Mesenteric fat pad (tissue), 1 donor: ENCODE results near the gene AFAP1. TPM values are rescaled to one million over a fixed set of nuclear protein-coding genes. Genes with fewer than 3 reads are reported as not detected.

Source experiments
- DNase-seq: peaks from one replicate; pipeline ENCODE4 v3.0.0-alpha.2; 2020; ENCODE audit warnings: low spot score
- total RNA-seq: library from RNA; stranded (reverse); fragmentation: NEBNext Ultra II Directional; extraction: Animal tissue kit (Norgen Biotek cat#: 25700); gene quantifications from one replicate; pipeline ENCODE4 v1.2.1, GENCODE V29; 2021
- donor health status: DM: yes; HTN: yes; CAD: no.

Gene AFAP1
- total RNA-seq, 1 donor from 2014 or later = 33.9 TPM

GRCh38 chr4:7723625-7724024, 216.0 kb downstream of the AFAP1 start:
- DNase-seq = no peak

- no peak for DNase-seq
Measured at GRCh38 chr4:7722766-7723387, 216.8 kb downstream of the AFAP1 start.

- no peak for DNase-seq
Measured at GRCh38 chr4:7721984-7722551, 217.6 kb downstream of the AFAP1 start.

GRCh38 chr4:7719354-7720174, 220.1 kb downstream of the AFAP1 start:
- no peak for DNase-seq

- no peak for DNase-seq
Measured at GRCh38 chr4:7717946-7718490, 221.6 kb downstream of the AFAP1 start.

- DNase-seq = no peak
Measured at GRCh38 chr4:7717161-7717560, 222.5 kb downstream of the AFAP1 start.

- DNase-seq = no peak
Measured at GRCh38 chr4:7716010-7716721, 223.5 kb downstream of the AFAP1 start.

- DNase-seq = no peak
Measured at GRCh38 chr4:7715271-7716009, 224.2 kb downstream of the AFAP1 start.

GRCh38 chr4:7714738-7715137, 224.9 kb downstream of the AFAP1 start:
- no peak for DNase-seq

- no peak for DNase-seq
Measured at GRCh38 chr4:7714176-7714575, 225.5 kb downstream of the AFAP1 start.

GRCh38 chr4:7713757-7714156, 225.9 kb downstream of the AFAP1 start:
- DNase-seq = no peak

GRCh38 chr4:7712021-7712671, 227.5 kb downstream of the AFAP1 start:
- DNase-seq = no peak

- DNase-seq = no peak
Measured at GRCh38 chr4:7711307-7711963, 228.2 kb downstream of the AFAP1 start.

- DNase-seq = no peak
Measured at GRCh38 chr4:7710576-7711306, 228.9 kb downstream of the AFAP1 start.

GRCh38 chr4:7710126-7710525, 229.5 kb downstream of the AFAP1 start:
- DNase-seq = no peak

GRCh38 chr4:7709431-7709830, 230.2 kb downstream of the AFAP1 start:
- DNase-seq = no peak

- DNase-seq = no peak
Measured at GRCh38 chr4:7708981-7709380, 230.7 kb downstream of the AFAP1 start.
